Panc1 (cell line): ENCODE data around the gene C1orf115.

ENCODE experiments used
- POLR2AphosphoS5 ChIP-seq: IDR thresholded peaks from 2 replicates; pipeline ENCODE4 v1.6.1; 2012; ENCODE audit warnings: mild to moderate bottlenecking, low read depth, low read length, moderate library complexity
- TCF7L2 ChIP-seq: IDR thresholded peaks from 2 replicates; pipeline ENCODE4 v1.6.1; 2011; ENCODE audit warnings: mild to moderate bottlenecking, low read depth, low read length, inconsistent platforms
- TF ChIP-seq, protein P1 (sequence below): fragments of 450-650 bp; IDR thresholded peaks from 2 replicates; pipeline ENCODE4 v1.5.1; 2017; ENCODE audit warnings: mild to moderate bottlenecking
- TF ChIP-seq, protein P2 (sequence below), 2 experiments: IDR thresholded peaks; 2 replicates each; pipeline ENCODE4 v1.6.1; 2011 to 2012; ENCODE audit warnings: low read depth in 2 of 2, control low read depth in 1 of 2, low read length in 1 of 2, mild to moderate bottlenecking in 1 of 2, moderate library complexity in 1 of 2; ENCODE audit not compliant: insufficient read depth in 1 of 2

DNA sequence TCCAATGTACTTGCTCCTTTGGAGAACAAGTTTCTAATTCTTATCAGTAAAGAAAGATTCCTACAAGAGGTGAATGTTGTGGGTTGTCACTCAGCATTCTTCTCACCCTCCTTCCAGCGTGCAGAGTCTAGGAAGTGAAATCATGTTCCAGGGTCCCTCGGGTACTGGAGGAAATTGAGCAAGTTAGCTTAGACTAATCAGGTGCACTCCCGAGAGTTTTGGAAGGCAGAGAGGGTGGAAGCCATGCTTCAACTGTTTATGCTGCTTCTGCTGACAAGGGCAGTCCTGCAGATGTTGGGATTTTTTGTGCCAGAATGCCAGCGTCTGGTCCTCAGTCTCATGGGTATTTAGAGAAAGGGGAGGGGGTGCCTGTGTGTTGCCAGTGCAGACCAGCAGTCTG lies 5.3 kb upstream of the C1orf115 start:
- TF ChIP-seq, protein P1, sequence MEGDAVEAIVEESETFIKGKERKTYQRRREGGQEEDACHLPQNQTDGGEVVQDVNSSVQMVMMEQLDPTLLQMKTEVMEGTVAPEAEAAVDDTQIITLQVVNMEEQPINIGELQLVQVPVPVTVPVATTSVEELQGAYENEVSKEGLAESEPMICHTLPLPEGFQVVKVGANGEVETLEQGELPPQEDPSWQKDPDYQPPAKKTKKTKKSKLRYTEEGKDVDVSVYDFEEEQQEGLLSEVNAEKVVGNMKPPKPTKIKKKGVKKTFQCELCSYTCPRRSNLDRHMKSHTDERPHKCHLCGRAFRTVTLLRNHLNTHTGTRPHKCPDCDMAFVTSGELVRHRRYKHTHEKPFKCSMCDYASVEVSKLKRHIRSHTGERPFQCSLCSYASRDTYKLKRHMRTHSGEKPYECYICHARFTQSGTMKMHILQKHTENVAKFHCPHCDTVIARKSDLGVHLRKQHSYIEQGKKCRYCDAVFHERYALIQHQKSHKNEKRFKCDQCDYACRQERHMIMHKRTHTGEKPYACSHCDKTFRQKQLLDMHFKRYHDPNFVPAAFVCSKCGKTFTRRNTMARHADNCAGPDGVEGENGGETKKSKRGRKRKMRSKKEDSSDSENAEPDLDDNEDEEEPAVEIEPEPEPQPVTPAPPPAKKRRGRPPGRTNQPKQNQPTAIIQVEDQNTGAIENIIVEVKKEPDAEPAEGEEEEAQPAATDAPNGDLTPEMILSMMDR = no peak
- TF ChIP-seq, protein P2, sequence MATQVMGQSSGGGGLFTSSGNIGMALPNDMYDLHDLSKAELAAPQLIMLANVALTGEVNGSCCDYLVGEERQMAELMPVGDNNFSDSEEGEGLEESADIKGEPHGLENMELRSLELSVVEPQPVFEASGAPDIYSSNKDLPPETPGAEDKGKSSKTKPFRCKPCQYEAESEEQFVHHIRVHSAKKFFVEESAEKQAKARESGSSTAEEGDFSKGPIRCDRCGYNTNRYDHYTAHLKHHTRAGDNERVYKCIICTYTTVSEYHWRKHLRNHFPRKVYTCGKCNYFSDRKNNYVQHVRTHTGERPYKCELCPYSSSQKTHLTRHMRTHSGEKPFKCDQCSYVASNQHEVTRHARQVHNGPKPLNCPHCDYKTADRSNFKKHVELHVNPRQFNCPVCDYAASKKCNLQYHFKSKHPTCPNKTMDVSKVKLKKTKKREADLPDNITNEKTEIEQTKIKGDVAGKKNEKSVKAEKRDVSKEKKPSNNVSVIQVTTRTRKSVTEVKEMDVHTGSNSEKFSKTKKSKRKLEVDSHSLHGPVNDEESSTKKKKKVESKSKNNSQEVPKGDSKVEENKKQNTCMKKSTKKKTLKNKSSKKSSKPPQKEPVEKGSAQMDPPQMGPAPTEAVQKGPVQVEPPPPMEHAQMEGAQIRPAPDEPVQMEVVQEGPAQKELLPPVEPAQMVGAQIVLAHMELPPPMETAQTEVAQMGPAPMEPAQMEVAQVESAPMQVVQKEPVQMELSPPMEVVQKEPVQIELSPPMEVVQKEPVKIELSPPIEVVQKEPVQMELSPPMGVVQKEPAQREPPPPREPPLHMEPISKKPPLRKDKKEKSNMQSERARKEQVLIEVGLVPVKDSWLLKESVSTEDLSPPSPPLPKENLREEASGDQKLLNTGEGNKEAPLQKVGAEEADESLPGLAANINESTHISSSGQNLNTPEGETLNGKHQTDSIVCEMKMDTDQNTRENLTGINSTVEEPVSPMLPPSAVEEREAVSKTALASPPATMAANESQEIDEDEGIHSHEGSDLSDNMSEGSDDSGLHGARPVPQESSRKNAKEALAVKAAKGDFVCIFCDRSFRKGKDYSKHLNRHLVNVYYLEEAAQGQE (IDR thresholded peaks at IDR 0.05; ENCODE audit: insufficient read depth in 1 of 2, low read depth in 2 of 2, low read length in 1 of 2) = no peak
- TF ChIP-seq POLR2AphosphoS5 (no peak), TCF7L2 (no peak)
